ENCODE results near the gene TMPRSS7. TPM values are rescaled to one million over a fixed set of nuclear protein-coding genes. Genes with fewer than 3 reads are reported as not detected.

TMPRSS7 gene
- total and polyA plus RNA-seq, 2 of the 8 experiments (the other 6 are each of a cell fraction or from before 2014, with no cell fraction given), result not detected

GRCh38 chr3:112047264-112047663 lies 12.7 kb downstream of the TMPRSS7 start:
- POLR2A ChIA-PET (ENCODE audit: partially characterized antibody), result no interaction called here

More at GRCh38 chr3:112047264-112047663, 12.7 kb downstream of the TMPRSS7 start:
- no peak for FAIRE-seq
- no peak overlapping the region for H4K8ac ChIP-seq (ENCODE audit: extremely low read depth, insufficient read depth, low read length)
- H3K4me3 ChIP-seq (ENCODE audit: extremely low read depth in 1 of 4, insufficient read depth in 2 of 4, low read depth in 3 of 4, low read length in 4 of 4), result no peak overlapping the region
- no peak for DNase-seq (ENCODE audit: low read depth in 1 of 2, low spot score in 2 of 2)
- H3K4me1 ChIP-seq (replicated peaks in 1 of 4; ENCODE audit: control insufficient read depth in 3 of 4, insufficient read depth in 4 of 4, low read length in 3 of 4), result peaks cover 0 to 8% (median 3%) of the 10 kb centered on the region in 4 experiments; a peak in 2 of 7 replicates
- H4K91ac ChIP-seq (replicated peaks; ENCODE audit: insufficient read length, low read length), result no peak overlapping the region
- H3K9me3 ChIP-seq (ENCODE audit: insufficient read depth in 2 of 2, low read depth in 1 of 2, low read length in 1 of 2), result no peaks in the 10 kb centered on the region
- no peaks in the 10 kb centered on the region for H4K20me1 ChIP-seq (replicated peaks in 1 of 2; ENCODE audit: control insufficient read depth in 1 of 2, insufficient read depth in 2 of 2, low read length in 2 of 2)
- no peak overlapping the region for H3K18ac ChIP-seq (ENCODE audit: extremely low read depth, low read length)
- no peak overlapping the region for H4K5ac ChIP-seq (ENCODE audit: insufficient read length, low read depth, low read length)
- TF ChIP-seq POLR2AphosphoS5 (IDR thresholded peaks at IDR 0.05; ENCODE audit: low read depth, low read length), result no peak
- no peak overlapping the region for H3K4me2 ChIP-seq (ENCODE audit: insufficient read depth in 1 of 2, low read depth in 2 of 2, low read length in 2 of 2)
- no peak overlapping the region for H2BK12ac ChIP-seq (ENCODE audit: low read depth, low read length)
- H3K56ac ChIP-seq (replicated peaks; ENCODE audit: insufficient read length, low read depth, low read length), result no peak overlapping the region
- H2BK5ac ChIP-seq (ENCODE audit: low read depth, low read length), result no peak overlapping the region
- 80% methylated on average over 1 of the region's 1 CpG; no CpG with 5 or more reads in 1 of the 2 experiments for WGBS, 2 experiments (ENCODE audit: extremely low coverage in 1 of 2, insufficient coverage in 1 of 2, insufficient read length in 1 of 2, insufficient replicate concordance in 2 of 2, low coverage in 1 of 2, low lambda C conversion rate in 2 of 2, missing lambda C conversion rate in 1 of 2)
- CTCF ChIA-PET (ENCODE audit: partially characterized antibody), result no interaction called here
- H3K4ac ChIP-seq (replicated peaks; ENCODE audit: insufficient read length, low read depth, low read length), result no peak overlapping the region
- H2BK120ac ChIP-seq (replicated peaks; ENCODE audit: low read depth, low read length), result no peak overlapping the region
- H3K27ac ChIP-seq (ENCODE audit: low read depth, low read length), result no peak overlapping the region
- no peaks in the 10 kb centered on the region for H3K79me2 ChIP-seq (ENCODE audit: control insufficient read depth in 1 of 2, insufficient read depth in 2 of 2, low read length in 2 of 2)
- H3K14ac ChIP-seq (ENCODE audit: insufficient read length), result no peak overlapping the region
- no peaks in the 10 kb centered on the region for H3K79me1 ChIP-seq (ENCODE audit: low read depth, low read length)
- no peak overlapping the region for H2BK15ac ChIP-seq (ENCODE audit: low read length)
- no peak overlapping the region for H2AFZ ChIP-seq (ENCODE audit: low read length)
- no peak overlapping the region for H2AK5ac ChIP-seq (ENCODE audit: low read depth, low read length)
- no peaks in the 10 kb centered on the region; the same call in 1 of the 2 replicates for H3K23me2 ChIP-seq (ENCODE audit: low read depth, low read length)
- H3K9ac ChIP-seq (replicated peaks in 1 of 4; ENCODE audit: extremely low read depth in 1 of 4, low read depth in 3 of 4, low read length in 3 of 4), result no peak overlapping the region
- H3K36me3 ChIP-seq (ENCODE audit: control insufficient read depth in 2 of 4, insufficient read depth in 4 of 4, low read length in 3 of 4), result no peaks in the 10 kb centered on the region
- H3K27me3 ChIP-seq (replicated peaks in 1 of 4; ENCODE audit: control insufficient read depth in 3 of 4, extremely low read depth in 1 of 4, insufficient read depth in 3 of 4, low read length in 3 of 4), result no peaks in the 10 kb centered on the region
- no peak overlapping the region for H2BK20ac ChIP-seq (ENCODE audit: low read length)
- no peak overlapping the region for H3K23ac ChIP-seq (ENCODE audit: insufficient read length)
